ENCODE measurements around the gene KNTC1. TPM values are rescaled to one million over a fixed set of nuclear protein-coding genes. Genes with fewer than 3 reads are reported as not detected.
"Not testable (repeated sequence)": the region's sequence is repeated elsewhere in the genome, so short reads cannot be mapped to it uniquely, and the experiment has no call there.

KNTC1 gene
- total RNA-seq, 2 experiments from 2014 or later, result 136 to 175 TPM

DNA sequence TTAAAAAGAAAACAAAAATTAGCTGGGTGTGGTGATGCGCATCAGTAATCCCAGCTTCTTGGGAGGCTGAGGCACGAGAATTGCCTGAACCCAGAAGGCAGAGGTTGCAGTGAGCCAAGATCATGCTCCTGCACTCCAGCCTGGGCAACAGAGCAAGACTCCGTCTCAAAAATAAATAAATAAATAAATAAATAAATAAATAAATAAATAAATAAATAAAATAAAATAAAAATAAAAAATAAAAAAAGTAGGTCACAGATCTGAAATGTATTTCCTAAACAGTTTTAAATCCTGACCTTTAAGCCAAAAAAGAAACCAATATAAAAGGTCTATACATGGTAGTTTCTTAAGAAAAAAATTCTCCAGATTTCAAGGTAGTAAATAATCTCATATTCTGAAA is 14.0 kb upstream of the KNTC1 start:
- H3K4me3 Mint-ChIP-seq; H3K9me3 Mint-ChIP-seq (ENCODE audit: low read depth); DNase-seq; H3K27ac Mint-ChIP-seq; ATAC-seq; intact Hi-C loops (cut with DNase I, micrococcal nuclease); H3K27me3 Mint-ChIP-seq: not testable (repeated sequence)
- Mint-ChIP-seq H3K4me1 (peaks cover 15% of the 10 kb centered on the region), H3K36me3 (ENCODE audit: low read depth) (peaks cover 70% of the 10 kb centered on the region)
- POLR2A ChIA-PET, result interaction anchor here (0.7 to 2.0 kb wide), 4 partner anchors 11 to 261 kb away, joined by 3 to 8 read pairs (median 5); partner anchors contain the start of genes KNTC1, RSRC2 and ZCCHC8
- CTCF ChIA-PET, result interaction anchor here (0.7 to 1.9 kb wide), 6 partner anchors 9 to 272 kb away, joined by 3 to 12 read pairs (median 4); partner anchors contain the start of gene ZCCHC8

DNA sequence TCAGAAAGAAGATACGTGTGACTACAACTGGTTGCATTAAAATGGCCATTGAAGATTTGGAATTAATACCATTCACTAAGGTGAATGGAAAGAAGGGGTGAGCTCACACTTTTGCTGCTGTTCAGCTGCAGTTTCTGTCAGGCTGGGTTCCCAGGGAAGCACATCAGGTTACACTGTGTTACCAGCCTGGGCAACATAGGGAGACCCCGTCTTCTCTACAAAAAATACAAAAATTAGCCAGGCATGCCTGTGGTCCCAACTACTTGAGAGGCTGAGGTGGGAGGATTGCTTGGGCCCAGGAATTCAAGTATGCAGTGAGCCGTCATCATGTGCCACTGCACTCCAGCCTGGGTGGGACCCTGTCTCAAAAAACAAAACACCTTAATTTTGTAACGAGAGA is 13.4 kb upstream of the KNTC1 start:
- Mint-ChIP-seq H3K27ac (no peak overlapping the region), H3K4me1 (peaks cover 21% of the 10 kb centered on the region), H3K36me3 (ENCODE audit: low read depth) (peaks cover 71% of the 10 kb centered on the region), H3K4me3 (no peak overlapping the region), H3K27me3 (no peaks in the 10 kb centered on the region), H3K9me3 (ENCODE audit: low read depth) (no peaks in the 10 kb centered on the region)
- ChIA-PET POLR2A (interaction anchor here (0.7 to 2.0 kb wide), 2 partner anchors 13 to 262 kb away, joined by 3 to 8 read pairs; partner anchors contain the start of gene ZCCHC8), CTCF (interaction anchor here (1.7 to 1.9 kb wide), 4 partner anchors 8 to 114 kb away, joined by 3 to 12 read pairs (median 6); partner anchors contain the start of gene ZCCHC8)
- no peak for DNase-seq
- ATAC-seq, result no peak
- intact Hi-C loops (cut with DNase I, micrococcal nuclease), result no loop called here

DNA sequence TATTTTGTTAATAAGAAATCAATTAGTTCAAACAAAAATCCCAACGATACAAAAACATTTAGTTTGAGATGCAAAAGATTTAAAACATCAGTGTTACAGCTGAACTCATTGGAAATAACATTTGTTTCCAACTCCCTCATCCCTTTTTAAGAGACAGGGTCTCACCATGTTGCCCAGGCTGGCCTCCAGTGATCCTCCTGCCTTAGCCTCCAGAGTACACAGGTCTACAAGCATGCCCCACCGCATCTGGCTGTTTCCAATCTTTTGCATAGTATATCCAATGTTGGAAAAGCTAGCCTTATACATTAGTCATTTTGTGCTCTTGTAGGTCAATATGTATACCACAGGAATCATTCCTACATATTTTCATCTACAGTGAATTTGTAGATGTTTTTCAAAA is 11.8 kb upstream of the KNTC1 start:
- ChIA-PET POLR2A (interaction anchor here (1.1 to 2.6 kb wide), 2 partner anchors 9 to 14 kb away, joined by 3 to 12 read pairs; partner anchors contain the start of gene ZCCHC8), CTCF (interaction anchor here (1.4 kb wide), 1 partner anchor 14 kb away, joined by 6 read pairs; no protein-coding TSS in a partner anchor)
- ATAC-seq (no peak), DNase-seq (no peak)
- no peak overlapping the region for H3K4me3 Mint-ChIP-seq
- intact Hi-C loops (cut with DNase I, micrococcal nuclease), result no loop called here
- H3K9me3 Mint-ChIP-seq (ENCODE audit: low read depth), result no peaks in the 10 kb centered on the region
- peaks cover 73% of the 10 kb centered on the region for H3K36me3 Mint-ChIP-seq (ENCODE audit: low read depth)
- H3K4me1 Mint-ChIP-seq, result peaks cover 33% of the 10 kb centered on the region
- no peaks in the 10 kb centered on the region for H3K27me3 Mint-ChIP-seq
- H3K27ac Mint-ChIP-seq, result peak overlapping the region; percentile 43

DNA sequence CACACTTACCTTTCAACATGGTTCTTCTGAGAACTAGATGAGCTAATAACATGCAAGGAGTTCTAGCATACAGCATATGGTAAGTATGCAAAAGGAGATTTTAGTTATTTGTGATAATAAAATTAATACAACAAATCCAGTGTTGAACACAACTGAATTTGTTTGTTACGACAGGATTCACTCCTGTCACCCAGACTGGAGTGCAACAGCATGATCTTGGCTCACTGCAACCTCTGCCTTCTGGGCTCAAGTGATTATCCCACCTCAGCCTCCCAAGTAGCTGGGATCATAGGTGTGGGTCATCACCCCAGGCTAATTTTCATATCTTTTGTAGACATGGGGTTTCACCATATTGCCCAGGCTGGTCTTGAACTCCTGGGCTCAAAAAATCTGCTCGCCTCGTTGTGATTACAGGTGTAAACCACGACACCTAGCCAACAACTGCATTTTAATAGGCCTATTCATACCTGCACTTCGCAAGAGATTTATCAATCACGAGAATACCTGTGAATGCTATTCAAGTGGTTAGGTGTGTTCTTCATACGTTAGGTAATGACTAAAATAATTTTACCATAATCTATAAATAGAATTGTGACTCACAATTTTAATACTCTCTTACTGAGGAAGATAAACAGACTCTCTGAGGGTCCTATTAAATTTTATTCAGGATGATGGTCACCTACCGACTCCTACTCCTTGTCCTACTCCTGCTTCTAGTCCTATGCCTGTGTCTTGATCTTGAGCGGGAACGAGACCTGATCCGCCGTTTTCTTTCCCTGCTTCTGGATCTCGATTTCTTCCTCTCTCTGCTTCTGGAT is 10.3 kb upstream of the KNTC1 start:
- H3K27ac Mint-ChIP-seq, result peak overlapping the region; percentile 63
- no peak for DNase-seq
- peaks cover 44% of the 10 kb centered on the region for H3K4me1 Mint-ChIP-seq
- peak; percentile 6 for ATAC-seq
- no peak overlapping the region for H3K4me3 Mint-ChIP-seq
- ChIA-PET CTCF (interaction anchor here (0.8 kb wide), 1 partner anchor 552 kb away, joined by 3 read pairs; no protein-coding TSS in a partner anchor), POLR2A (interaction anchor here (0.6 to 2.6 kb wide), 4 partner anchors 8 to 18 kb away, joined by 3 to 12 read pairs (median 5); partner anchors contain the start of gene ZCCHC8)
- peaks cover 77% of the 10 kb centered on the region for H3K36me3 Mint-ChIP-seq (ENCODE audit: low read depth)
- no peaks in the 10 kb centered on the region for H3K27me3 Mint-ChIP-seq
- no peaks in the 10 kb centered on the region for H3K9me3 Mint-ChIP-seq (ENCODE audit: low read depth)
- intact Hi-C loops (cut with DNase I, micrococcal nuclease), result no loop called here

DNA sequence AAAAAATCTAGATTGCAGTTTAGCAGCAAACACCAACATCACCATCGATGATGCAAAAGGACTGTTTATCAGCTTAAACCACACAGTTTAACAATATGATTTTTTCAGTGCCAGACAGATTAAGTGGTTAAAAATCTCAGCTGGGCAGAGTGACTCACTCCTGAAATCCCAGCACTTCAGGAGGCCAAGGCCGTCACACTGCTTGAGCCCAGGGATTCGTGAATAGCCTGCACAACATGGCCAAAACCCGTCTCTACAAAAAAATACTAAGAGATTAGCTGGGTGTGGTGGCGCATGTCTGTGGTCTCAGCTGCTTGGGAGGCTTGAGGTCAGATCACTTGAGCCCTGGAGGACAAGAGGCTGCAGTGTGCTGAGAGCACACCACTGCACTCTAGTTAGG is 9.2 kb upstream of the KNTC1 start:
- Mint-ChIP-seq H3K27ac (peak overlapping the region; percentile 78), H3K9me3 (ENCODE audit: low read depth) (no peaks in the 10 kb centered on the region), H3K4me1 (peaks cover 54% of the 10 kb centered on the region), H3K36me3 (ENCODE audit: low read depth) (peaks cover 76% of the 10 kb centered on the region), H3K4me3 (no peak overlapping the region), H3K27me3 (no peaks in the 10 kb centered on the region)
- CTCF ChIA-PET, result interaction anchor here (0.7 to 0.9 kb wide), 3 partner anchors 9 to 553 kb away, joined by 3 read pairs; partner anchors contain the start of genes KNTC1 and RSRC2
- intact Hi-C loops (cut with DNase I, micrococcal nuclease), result no loop called here
- ATAC-seq (peak; percentile 52), DNase-seq (no peak)
- POLR2A ChIA-PET, result interaction anchor here (0.6 to 0.9 kb wide), 5 partner anchors 9 to 383 kb away, joined by 3 to 5 read pairs (median 4); partner anchors contain the start of genes KNTC1, RSRC2 and ZCCHC8

DNA sequence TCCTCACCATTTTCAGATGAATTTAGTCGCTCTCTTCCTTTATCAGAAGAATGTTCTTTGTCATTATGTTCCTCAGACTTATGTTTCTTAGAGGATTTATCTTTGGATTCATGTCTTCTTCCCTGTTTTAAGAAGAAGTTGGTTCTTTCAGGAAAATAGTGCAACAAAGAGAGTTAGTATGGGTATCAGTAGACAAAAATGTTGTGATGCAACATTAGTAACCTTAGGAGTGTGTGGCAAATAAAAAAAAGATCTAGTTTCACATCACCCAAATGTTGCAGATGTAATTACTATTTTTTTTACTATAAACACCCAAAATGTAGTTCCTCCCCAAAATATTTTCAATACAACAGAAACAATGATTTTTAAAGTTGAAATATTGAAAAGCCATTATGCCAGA is 8.1 kb upstream of the KNTC1 start:
- Mint-ChIP-seq H3K4me1 (peaks cover 63% of the 10 kb centered on the region), H3K27ac (peak overlapping the region; percentile 45), H3K9me3 (ENCODE audit: low read depth) (no peaks in the 10 kb centered on the region), H3K36me3 (ENCODE audit: low read depth) (peaks cover 82% of the 10 kb centered on the region), H3K4me3 (no peak overlapping the region), H3K27me3 (no peaks in the 10 kb centered on the region)
- POLR2A ChIA-PET, result interaction anchor here (0.6 kb wide), 2 partner anchors 11 to 13 kb away, joined by 4 to 5 read pairs; no protein-coding TSS in a partner anchor
- CTCF ChIA-PET, result interaction anchor here (0.5 to 0.6 kb wide), 3 partner anchors 11 to 724 kb away, joined by 3 read pairs; no protein-coding TSS in a partner anchor
- no peak for DNase-seq
- intact Hi-C loops (cut with DNase I, micrococcal nuclease), result loop anchor here in 1 of 2 experiments (1.0 kb wide), 1 partner anchor 14 kb away; no protein-coding TSS in a partner anchor
- ATAC-seq, result no peak

DNA sequence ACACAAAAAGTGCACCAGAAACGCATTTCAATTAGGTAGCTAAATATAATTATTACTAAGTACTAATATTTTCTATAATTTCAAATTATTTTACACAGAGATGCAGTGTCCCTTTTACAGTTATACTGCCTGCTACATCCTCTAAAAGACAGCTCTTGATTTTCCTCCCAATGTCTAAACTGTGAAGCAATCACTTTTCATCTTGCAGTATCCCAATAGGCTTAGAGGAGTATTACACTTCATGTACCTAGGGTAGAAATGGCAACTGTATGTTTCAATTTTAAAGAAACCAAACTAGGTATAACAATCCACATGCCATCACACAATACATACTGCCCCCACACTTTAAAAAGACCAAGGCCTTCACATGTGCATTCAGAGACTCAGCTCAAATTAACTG is 7.6 kb upstream of the KNTC1 start:
- no peak for ATAC-seq

DNA sequence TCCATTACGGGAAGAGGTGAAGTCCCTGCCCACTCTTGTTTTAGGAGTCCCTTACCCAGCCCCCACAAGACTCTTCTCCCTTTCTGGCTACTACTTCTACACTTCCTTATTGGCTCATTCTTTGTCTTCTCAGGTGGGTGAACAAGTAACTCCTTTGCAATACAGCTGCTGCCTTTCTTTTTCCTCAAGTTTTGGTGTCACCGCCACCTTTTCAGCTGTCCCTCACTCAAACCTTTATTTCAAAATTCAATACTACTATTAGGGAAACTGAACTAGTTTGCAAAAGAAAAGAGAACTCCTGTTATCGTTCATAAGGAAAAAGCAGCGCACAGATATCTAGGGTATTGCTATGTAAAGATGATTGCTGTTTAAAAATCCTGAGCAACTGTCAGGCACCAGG is 6.4 kb upstream of the KNTC1 start:
- intact Hi-C loops (cut with DNase I, micrococcal nuclease), result no loop called here
- ATAC-seq (no peak), DNase-seq (no peak)
- no peaks in the 10 kb centered on the region for H3K27me3 Mint-ChIP-seq
- H3K4me3 Mint-ChIP-seq, result no peak overlapping the region
- ChIA-PET CTCF (interaction anchor here (1.0 to 1.5 kb wide), 4 partner anchors 10 to 1063 kb away, joined by 3 to 4 read pairs (median 4); no protein-coding TSS in a partner anchor), POLR2A (interaction anchor here (0.9 to 1.0 kb wide), 4 partner anchors 10 to 712 kb away, joined by 3 to 6 read pairs (median 4); partner anchors contain the start of genes MPHOSPH9, MTRFR and ZCCHC8)
- H3K9me3 Mint-ChIP-seq (ENCODE audit: low read depth), result no peaks in the 10 kb centered on the region
- H3K36me3 Mint-ChIP-seq (ENCODE audit: low read depth), result peaks cover 86% of the 10 kb centered on the region
- H3K4me1 Mint-ChIP-seq, result peaks cover 65% of the 10 kb centered on the region
- no peak overlapping the region for H3K27ac Mint-ChIP-seq

More for the DNA sequence above, 7.6 kb upstream of the KNTC1 start:
- Mint-ChIP-seq H3K36me3 (ENCODE audit: low read depth) (peaks cover 84% of the 10 kb centered on the region), H3K9me3 (ENCODE audit: low read depth) (no peaks in the 10 kb centered on the region), H3K27me3 (no peaks in the 10 kb centered on the region), H3K4me3 (no peak overlapping the region), H3K27ac (peak overlapping the region; percentile 37), H3K4me1 (peaks cover 69% of the 10 kb centered on the region)
- intact Hi-C loops (cut with DNase I, micrococcal nuclease), result loop anchor here in 1 of 2 experiments (1.0 kb wide), 1 partner anchor 14 kb away; no protein-coding TSS in a partner anchor
- POLR2A ChIA-PET, result interaction anchor here (0.6 kb wide), 2 partner anchors 11 to 14 kb away, joined by 4 to 5 read pairs; no protein-coding TSS in a partner anchor
- CTCF ChIA-PET, result interaction anchor here (0.5 to 1.4 kb wide), 5 partner anchors 12 to 724 kb away, joined by 3 to 4 read pairs (median 3); no protein-coding TSS in a partner anchor
- no peak for DNase-seq

DNA sequence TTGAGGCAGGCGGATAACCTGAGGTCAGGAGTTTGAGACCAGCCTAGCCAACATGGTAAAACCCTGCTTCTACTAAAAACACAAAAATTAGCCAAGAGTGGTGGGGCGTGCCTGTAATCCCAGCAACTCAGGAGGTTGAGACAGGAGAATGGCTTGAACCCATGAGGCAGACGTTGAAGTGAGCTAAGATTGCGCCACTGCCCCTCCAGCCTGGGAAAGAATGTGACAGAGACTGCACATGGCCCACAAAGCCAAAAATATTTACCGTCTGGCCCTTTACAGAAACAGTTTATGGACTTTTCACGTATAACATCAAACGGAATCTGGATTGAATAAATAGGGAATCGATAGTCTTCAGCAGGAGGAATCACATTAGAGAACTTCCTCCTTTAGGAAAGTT is 3.8 kb upstream of the KNTC1 start:
- peaks cover 64% of the 10 kb centered on the region for H3K36me3 Mint-ChIP-seq (ENCODE audit: low read depth)
- POLR2A ChIA-PET, result interaction anchor here (0.5 to 1.3 kb wide), 3 partner anchors 22 to 197 kb away, joined by 4 to 10 read pairs (median 9); partner anchors contain the start of gene ZCCHC8

DNA sequence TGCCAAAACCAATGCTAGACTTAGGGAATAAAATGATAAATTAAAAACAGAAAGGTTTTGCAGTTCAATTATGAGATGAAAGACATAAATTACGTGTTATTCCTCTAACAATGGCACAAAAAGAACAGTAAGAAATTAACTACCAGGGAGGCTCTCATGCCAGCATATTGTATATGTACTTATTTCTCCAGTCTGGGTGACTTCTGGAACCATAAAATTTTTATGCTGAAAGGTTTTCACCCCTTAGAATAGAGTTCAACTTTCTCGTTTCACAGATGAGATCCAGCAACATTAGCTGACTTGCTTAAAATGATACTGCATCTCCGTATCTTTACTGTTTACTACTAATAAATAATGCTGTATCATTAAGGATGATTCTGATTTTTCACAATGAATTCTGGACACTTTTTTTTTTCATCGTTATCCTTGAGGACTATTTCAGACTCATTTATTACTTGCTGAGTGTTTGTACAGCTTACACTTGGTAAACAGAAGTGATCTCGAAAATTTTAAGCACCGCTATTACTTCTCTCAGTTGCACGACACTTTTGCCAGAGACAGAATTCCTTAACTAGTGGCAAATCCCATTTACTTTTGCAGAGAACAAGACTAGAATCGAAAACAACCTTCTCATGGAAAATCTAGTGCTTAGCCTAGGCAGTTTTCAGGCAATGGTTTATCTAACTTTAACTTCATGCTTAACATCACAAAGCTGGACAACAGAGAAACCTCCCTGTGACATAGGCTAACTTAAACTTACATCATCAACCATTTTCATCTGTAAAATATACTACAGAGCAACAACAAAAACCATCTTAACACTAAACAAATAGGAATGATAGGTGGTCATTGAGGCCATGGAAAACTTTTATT is 3.0 kb upstream of the KNTC1 start:
- DNase-seq (no peak), ATAC-seq (no peak)
- H3K36me3 Mint-ChIP-seq (ENCODE audit: low read depth), result peaks cover 56% of the 10 kb centered on the region
- H3K27me3 Mint-ChIP-seq, result no peaks in the 10 kb centered on the region
- CTCF ChIA-PET, result no interaction called here
- H3K4me1 Mint-ChIP-seq, result peaks cover 54% of the 10 kb centered on the region
- intact Hi-C loops (cut with DNase I, micrococcal nuclease), result no loop called here
- no peak overlapping the region for H3K4me3 Mint-ChIP-seq
- H3K27ac Mint-ChIP-seq, result peak overlapping the region; percentile 85
- H3K9me3 Mint-ChIP-seq (ENCODE audit: low read depth), result no peaks in the 10 kb centered on the region
- POLR2A ChIA-PET, result interaction anchor here (0.7 to 1.5 kb wide), 6 partner anchors 9 to 724 kb away, joined by 3 to 9 read pairs (median 5); partner anchors contain the start of gene ZCCHC8

More for the DNA sequence above, 3.8 kb upstream of the KNTC1 start:
- intact Hi-C loops (cut with DNase I, micrococcal nuclease), result no loop called here
- Mint-ChIP-seq H3K4me1 (peaks cover 55% of the 10 kb centered on the region), H3K27me3 (no peaks in the 10 kb centered on the region), H3K27ac (peak overlapping the region; percentile 85), H3K9me3 (ENCODE audit: low read depth) (no peaks in the 10 kb centered on the region), H3K4me3 (no peak overlapping the region)
- ATAC-seq (no peak), DNase-seq (no peak)
- CTCF ChIA-PET, result interaction anchor here (1.4 to 1.6 kb wide), 2 partner anchors 22 to 25 kb away, joined by 4 to 7 read pairs; partner anchors contain the start of gene ZCCHC8
